K562 (cell line): ENCODE results near the gene WNK2. TPM values are rescaled to one million over a fixed set of nuclear protein-coding genes. Genes with fewer than 3 reads are reported as not detected.

Experiments
- ATAC-seq: fragments of 200-7000 bp; cut with Tn5 transposase; 3 replicates; pipeline ENCODE4 v1.9.1; 2020; ENCODE audit warnings: moderate library complexity
- BruUV-seq: library from RNA; stranded (reverse); fragments of 400-500 nt; replicated peaks from 2 replicates; lab custom pipeline; 2021; lab: Mats Ljungman, UMichigan
- CTCF ChIA-PET: fragments of 300-600 bp; formaldehyde crosslinking; extraction: SDS; loops from one replicate; lab custom pipeline; 2021; ENCODE audit warnings: low intra/inter-chr PET ratio; lab: Yijun Ruan, JAX
- POLR2A ChIA-PET: fragments of 300-600, 350-650 bp; sonication (Branson Sonifier 250); formaldehyde crosslinking; extraction: SDS; loops from one replicate; lab custom pipeline; 2021; ENCODE audit warnings: antibody characterized with exemption, inconsistent platforms; lab: Yijun Ruan, JAX
- DNase-seq, 4 experiments: peaks; one replicate each; pipeline versions ENCODE4 v3.0.0 to v3.0.0-alpha.2; 2011 to 2018; ENCODE audit warnings: low spot score in 3 of 4, mixed read lengths in 3 of 4; ENCODE audit errors: extremely low read depth in 1 of 4
- FAIRE-seq: peaks from 2 replicates; lab custom pipeline; 2011; peaks lifted over from hg19 to GRCh38; lab: Jason Lieb, UNC
- H2AFZ ChIP-seq: 2 replicates; pipeline ENCODE4 v1.6.0; 2011; ENCODE audit warnings: low read depth, low read length, control low read depth, inconsistent platforms
- H3K27ac ChIP-seq: fragments of 200-600 bp; 3 replicates; pipeline ENCODE4 v1.8.0; 2011; ENCODE audit warnings: low read depth, mild to moderate bottlenecking, control low read depth, inconsistent platforms, low read length, moderate library complexity, mixed read lengths; ENCODE audit errors: extremely low read depth
- H3K27me3 ChIP-seq, 2 experiments: fragments of 300-600 bp in 1 of 2; 2 replicates in 1 of 2; 3 replicates in 1 of 2; pipeline versions ENCODE4 v1.6.0 to v1.8.0; 2011; ENCODE audit warnings: inconsistent platforms in 2 of 2, low read length in 2 of 2, mild to moderate bottlenecking in 1 of 2, mixed read lengths in 1 of 2, moderate library complexity in 1 of 2; ENCODE audit not compliant: control insufficient read depth in 2 of 2, insufficient read depth in 2 of 2
- H3K36me3 ChIP-seq: fragments of 300-600 bp; 3 replicates; pipeline ENCODE4 v1.8.0; 2011; ENCODE audit warnings: mild to moderate bottlenecking, low read length, inconsistent platforms; ENCODE audit not compliant: control insufficient read depth, insufficient read depth
- H3K4me1 ChIP-seq, 2 experiments: fragments of 200-600 bp in 1 of 2; replicated peaks in 1 of 2; 2 replicates in 1 of 2; 3 replicates in 1 of 2; pipeline versions ENCODE4 v1.5.1 to v1.8.0; 2011; ENCODE audit warnings: inconsistent platforms in 2 of 2, low read length in 2 of 2, mild to moderate bottlenecking in 1 of 2, mixed read lengths in 1 of 2, moderate library complexity in 1 of 2; ENCODE audit not compliant: control insufficient read depth in 2 of 2, insufficient read depth in 2 of 2
- H3K4me2 ChIP-seq: 2 replicates; pipeline ENCODE4 v1.6.1; 2011; ENCODE audit warnings: low read length, control low read depth, inconsistent platforms, mixed read lengths; ENCODE audit not compliant: insufficient read depth
- H3K4me3 ChIP-seq: fragments of 200-600 bp; sonication (generic), shearing (Covaris generic); 2 replicates; pipeline ENCODE4 v1.5.1; 2016; ENCODE audit warnings: control low read depth, inconsistent platforms
- H3K79me2 ChIP-seq: fragments of 200-600 bp; 3 replicates; pipeline ENCODE4 v1.8.0; 2011; ENCODE audit warnings: low read length, inconsistent platforms; ENCODE audit not compliant: control insufficient read depth, insufficient read depth
- H3K9ac ChIP-seq, 2 experiments: 2 replicates each; pipeline versions ENCODE4 v1.6.0 to v1.6.1; 2011; ENCODE audit warnings: low read depth in 2 of 2, low read length in 2 of 2, control low read depth in 1 of 2, inconsistent platforms in 1 of 2, mild to moderate bottlenecking in 1 of 2, mixed read lengths in 1 of 2; ENCODE audit not compliant: insufficient read depth in 1 of 2
- H3K9me1 ChIP-seq: one replicate; pipeline ENCODE4 v1.6.0; 2011; ENCODE audit warnings: inconsistent platforms, mild to moderate bottlenecking, low read length, moderate library complexity; ENCODE audit not compliant: control insufficient read depth, insufficient read depth
- H3K9me3 ChIP-seq: replicated peaks from 2 replicates; pipeline ENCODE4 v1.5.1; 2011; ENCODE audit warnings: low read depth, low read length, inconsistent platforms; ENCODE audit not compliant: control insufficient read depth, insufficient read depth
- H4K20me1 ChIP-seq: replicated peaks from 2 replicates; pipeline ENCODE4 v1.6.1; 2011; ENCODE audit warnings: low read length, inconsistent platforms, mixed read lengths; ENCODE audit not compliant: control insufficient read depth, insufficient read depth
- ETV1 ChIP-seq: fragments of 450-650 bp; conservative IDR thresholded peaks from 2 replicates; pipeline ENCODE4 v1.6.1; 2016; ENCODE audit warnings: missing genetic modification characterization, control low read depth, low read depth, missing compliant biosample characterization
- GTF2B ChIP-seq: IDR thresholded peaks from 2 replicates; pipeline ENCODE4 v1.6.1; 2011; ENCODE audit not compliant: insufficient read length; ENCODE audit errors: extremely low read depth
- GTF2E2 ChIP-seq: fragments of 200-800 bp; sonication (Bioruptor generic); IDR thresholded peaks from 2 replicates; pipeline ENCODE4 v1.6.1; 2016; ENCODE audit warnings: missing genetic modification characterization, missing compliant biosample characterization
- PHF8 ChIP-seq: fragments of 200-600 bp; sonication (generic); IDR thresholded peaks from 2 replicates; pipeline ENCODE4 v1.6.1; 2012; ENCODE audit warnings: mixed run types, mild to moderate bottlenecking, inconsistent platforms, low read length, moderate library complexity, borderline replicate concordance
- SMARCA4 ChIP-seq: fragments of 450-650 bp; IDR thresholded peaks from 2 replicates; pipeline ENCODE4 v1.6.1; 2016
- ZNF354B ChIP-seq: fragments of 250-450 bp; sonication (Bioruptor Pico); IDR thresholded peaks from 2 replicates; pipeline ENCODE4 v1.4.0; 2020
- WGBS: fragments of 100-300 bp; shearing (Covaris generic); methylation state at CpG from one replicate; pipeline ENCODE4 v1.1.6; 2016; ENCODE audit warnings: low coverage, mixed read lengths; ENCODE audit not compliant: insufficient coverage; ENCODE audit errors: missing lambda C conversion rate; 5-methylcytosine and 5-hydroxymethylcytosine counted together
- in situ Hi-C: fragments of 300-500 bp; cut with MboI; formaldehyde crosslinking; loops from 4 replicates; pipeline ENCODE4 v1.15.0; 2018; ENCODE audit warnings: inconsistent platforms, mixed read lengths
- intact Hi-C: fragments of 100-400 bp; cut with micrococcal nuclease; formaldehyde crosslinking; loops from 2 replicates; pipeline ENCODE4 v1.14.2; 2022
- polyA plus RNA-seq, 8 experiments: library from polyadenylated mRNA; depleted of rRNA in 4 of 8; stranded (reverse) in 5 of 8; unstranded in 3 of 8; fragments of >200 nt; fragmentation: Nextera tagmentation in 2 of 8; fragmentation: Illumina TruSeq in 1 of 8; extraction: Ambion mirVana in 2 of 8; extraction: Trizol in 1 of 8; gene quantifications; 2 replicates each; pipeline versions ENCODE4 v1.2.1 to v1.2.3, GENCODE V29; 2011 to 2014; ENCODE audit warnings: inconsistent platforms in 1 of 8, missing spikeins in 1 of 8
- total RNA-seq, 7 experiments: library from RNA; depleted of rRNA in 6 of 7; stranded (reverse); fragments of >200 nt in 6 of 7; fragmentation: Illumina TruSeq in 2 of 7; extraction: Trizol in 2 of 7; gene quantifications; 2 replicates each; pipeline versions ENCODE4 v1.2.1 to v1.2.3, GENCODE V29; 2011 to 2021; ENCODE audit warnings: low replicate concordance in 1 of 7

WNK2 gene
- total and polyA plus RNA-seq, 9 of the 15 experiments (the other 6 are each of a cell fraction or from before 2014, with no cell fraction given): 0.36 to 3.3 (median 0.64) TPM; not detected in 2

GRCh38 chr9:93198838-93199625 lies 15.1 kb downstream of the WNK2 start:
- CTCF ChIA-PET: no interaction called here

More at GRCh38 chr9:93198838-93199625, 15.1 kb downstream of the WNK2 start:
- no peak overlapping the region for H3K27ac ChIP-seq
- no peak overlapping the region for H2AFZ ChIP-seq
- FAIRE-seq (no peak), DNase-seq (no peak), ATAC-seq (no peak)
- H3K79me2 ChIP-seq: no peaks in the 10 kb centered on the region
- H3K36me3 ChIP-seq: no peaks in the 10 kb centered on the region
- no peak overlapping the region for H3K4me3 ChIP-seq
- H3K9me1 ChIP-seq: no peaks in the 10 kb centered on the region
- POLR2A ChIA-PET: no interaction called here
- no peak overlapping the region for H3K4me2 ChIP-seq
- H4K20me1 ChIP-seq: peaks cover 4% of the 10 kb centered on the region; the same call in 1 of the 2 replicates
- BruUV-seq: no TSS peak
- WGBS: 23% methylated on average over 14 of the region's 16 CpGs
- intact Hi-C loops (no loop called here), in situ Hi-C loops (no loop called here)
- H3K27me3 ChIP-seq: peaks cover 0 to 23% of the 10 kb centered on the region in 2 experiments; a peak in 2 of 5 replicates
- peaks cover 0 to 25% of the 10 kb centered on the region in 2 experiments; a peak in 4 of 5 replicates for H3K4me1 ChIP-seq
- H3K9me3 ChIP-seq: no peaks in the 10 kb centered on the region
- H3K9ac ChIP-seq: peak overlapping the region in 1 of 2 experiments; percentile 31; a peak in 1 of 4 replicates
- TF ChIP-seq PHF8 (no peak), ZNF354B (CRISPR knock-in tag) (no peak), GTF2E2 (tag) (no peak), SMARCA4 (no peak), GTF2B (no peak), ETV1 (no peak)
